H1 (cell line): Measurements from ENCODE around the gene RLBP1. TPM values are rescaled to one million over a fixed set of nuclear protein-coding genes. Genes with fewer than 3 reads are reported as not detected.

ENCODE experiments used
- CTCF ChIA-PET: fragments of 300-600 bp; sonication (Branson Sonifier 250); formaldehyde crosslinking; loops from one replicate; lab custom pipeline; 2021; ENCODE audit not compliant: partially characterized antibody; lab: Charles Lee
- POLR2A ChIA-PET: fragments of 300-600 bp; sonication (Branson Sonifier 250); formaldehyde crosslinking; loops from one replicate; lab custom pipeline; 2021; ENCODE audit warnings: inconsistent platforms; ENCODE audit not compliant: partially characterized antibody; lab: Charles Lee
- DNase-seq, 2 experiments: peaks; one replicate each; pipeline versions ENCODE4 v3.0.0 to v3.0.0-alpha.2; 2010 to 2022; ENCODE audit warnings: low spot score in 2 of 2, low read depth in 1 of 2, mixed read lengths in 1 of 2
- FAIRE-seq: peaks from 2 replicates; lab custom pipeline; 2011; peaks lifted over from hg19 to GRCh38; lab: Jason Lieb, UNC
- H2AFZ ChIP-seq: 2 replicates; pipeline ENCODE4 v1.8.1; 2012; ENCODE audit warnings: low read length, inconsistent platforms
- H2AK5ac ChIP-seq: 2 replicates; pipeline ENCODE4 v1.6.1; 2013; ENCODE audit warnings: low read depth, low read length
- H2BK120ac ChIP-seq: replicated peaks from 2 replicates; pipeline ENCODE3; 2013; ENCODE audit warnings: low read depth, low read length, inconsistent platforms
- H2BK12ac ChIP-seq: 2 replicates; pipeline ENCODE4 v1.6.1; 2013; ENCODE audit warnings: low read depth, low read length
- H2BK15ac ChIP-seq: 2 replicates; pipeline ENCODE4 v1.6.1; 2013; ENCODE audit warnings: low read length
- H2BK20ac ChIP-seq: 2 replicates; pipeline ENCODE4 v1.6.1; 2013; ENCODE audit warnings: low read length
- H2BK5ac ChIP-seq: 2 replicates; pipeline ENCODE4 v1.6.1; 2013; ENCODE audit warnings: low read depth, low read length
- H3K14ac ChIP-seq: 2 replicates; pipeline ENCODE4 v1.6.1; 2013; ENCODE audit warnings: inconsistent platforms; ENCODE audit not compliant: insufficient read length
- H3K18ac ChIP-seq: 2 replicates; pipeline ENCODE4 v1.6.1; 2013; ENCODE audit warnings: low read length; ENCODE audit errors: extremely low read depth
- H3K23ac ChIP-seq: 2 replicates; pipeline ENCODE4 v1.6.1; 2013; ENCODE audit warnings: inconsistent platforms; ENCODE audit not compliant: insufficient read length
- H3K23me2 ChIP-seq: 2 replicates; pipeline ENCODE4 v1.6.1; 2013; ENCODE audit warnings: low read depth, low read length
- H3K27ac ChIP-seq: 2 replicates; pipeline ENCODE4 v1.6.1; 2011; ENCODE audit warnings: low read depth, low read length, inconsistent platforms
- H3K27me3 ChIP-seq, 4 experiments: replicated peaks in 1 of 4; 1 replicate in 1 of 4; 2 replicates in 3 of 4; pipeline versions ENCODE4 v1.6.1 to v1.8.1; 2011 to 2013; ENCODE audit warnings: low read length in 3 of 4, mild to moderate bottlenecking in 3 of 4, inconsistent platforms in 2 of 4, mixed read lengths in 2 of 4, moderate library complexity in 1 of 4; ENCODE audit not compliant: control insufficient read depth in 3 of 4, insufficient read depth in 3 of 4; ENCODE audit errors: extremely low read depth in 1 of 4
- H3K36me3 ChIP-seq, 4 experiments: 2 replicates each; pipeline versions ENCODE4 v1.6.1 to v1.8.1; 2011 to 2013; ENCODE audit warnings: mild to moderate bottlenecking in 4 of 4, low read length in 3 of 4, moderate library complexity in 2 of 4, control low read depth in 1 of 4, inconsistent platforms in 1 of 4; ENCODE audit not compliant: insufficient read depth in 4 of 4, control insufficient read depth in 2 of 4
- H3K4ac ChIP-seq: replicated peaks from 2 replicates; pipeline ENCODE3; 2013; ENCODE audit warnings: low read length, low read depth, mixed read lengths, inconsistent platforms; ENCODE audit not compliant: insufficient read length
- H3K4me1 ChIP-seq, 4 experiments: replicated peaks in 1 of 4; 1 replicate in 1 of 4; 2 replicates in 3 of 4; pipeline versions ENCODE4 v1.6.1 to v1.8.1; 2011 to 2013; ENCODE audit warnings: low read length in 3 of 4, inconsistent platforms in 2 of 4, mixed read lengths in 1 of 4; ENCODE audit not compliant: insufficient read depth in 4 of 4, control insufficient read depth in 3 of 4
- H3K4me2 ChIP-seq, 2 experiments: 2 replicates each; pipeline versions ENCODE4 v1.6.1 to v1.8.1; 2011 to 2013; ENCODE audit warnings: low read depth in 2 of 2, low read length in 2 of 2, control low read depth in 1 of 2, inconsistent platforms in 1 of 2, mild to moderate bottlenecking in 1 of 2; ENCODE audit not compliant: insufficient read depth in 1 of 2
- H3K4me3 ChIP-seq, 4 experiments: fragments of 200-600, 300-600 bp in 1 of 4; sonication (generic), shearing (Covaris generic), sonication (Bioruptor Twin) in 1 of 4; 2 replicates each; pipeline versions ENCODE4 v1.5.1 to v1.8.1; 2011 to 2016; ENCODE audit warnings: low read length in 4 of 4, low read depth in 3 of 4, control low read depth in 2 of 4, inconsistent platforms in 2 of 4, mild to moderate bottlenecking in 2 of 4, mixed read lengths in 1 of 4, moderate library complexity in 1 of 4; ENCODE audit not compliant: insufficient read depth in 2 of 4; ENCODE audit errors: extremely low read depth in 1 of 4
- H3K56ac ChIP-seq: replicated peaks from 2 replicates; pipeline ENCODE3; 2013; ENCODE audit warnings: low read depth, mild to moderate bottlenecking, mixed read lengths, low read length, inconsistent platforms; ENCODE audit not compliant: insufficient read length
- H3K79me1 ChIP-seq: 2 replicates; pipeline ENCODE4 v1.6.1; 2013; ENCODE audit warnings: low read depth, low read length, control low read depth
- H3K79me2 ChIP-seq, 2 experiments: 2 replicates each; pipeline versions ENCODE4 v1.6.1 to v1.8.1; 2012 to 2013; ENCODE audit warnings: low read length in 2 of 2, mild to moderate bottlenecking in 2 of 2, inconsistent platforms in 1 of 2; ENCODE audit not compliant: insufficient read depth in 2 of 2, control insufficient read depth in 1 of 2
- H3K9ac ChIP-seq, 4 experiments: replicated peaks in 1 of 4; 1 replicate in 1 of 4; 2 replicates in 3 of 4; pipeline versions ENCODE4 v1.6.1 to v1.8.1; 2011 to 2013; ENCODE audit warnings: low read depth in 3 of 4, low read length in 3 of 4, control low read depth in 2 of 4, mild to moderate bottlenecking in 2 of 4, moderate library complexity in 2 of 4, inconsistent platforms in 1 of 4; ENCODE audit errors: extremely low read depth in 1 of 4
- H3K9me3 ChIP-seq, 2 experiments: 2 replicates each; pipeline versions ENCODE4 v1.6.1 to v1.8.1; 2012 to 2013; ENCODE audit warnings: mild to moderate bottlenecking in 2 of 2, moderate library complexity in 2 of 2, control low read depth in 1 of 2, inconsistent platforms in 1 of 2, low read depth in 1 of 2, low read length in 1 of 2, mixed read lengths in 1 of 2; ENCODE audit not compliant: insufficient read depth in 2 of 2
- H4K20me1 ChIP-seq, 2 experiments: replicated peaks in 1 of 2; 2 replicates each; pipeline versions ENCODE3 to v1.8.1; 2011 to 2013; ENCODE audit warnings: inconsistent platforms in 2 of 2, low read length in 2 of 2, mild to moderate bottlenecking in 1 of 2; ENCODE audit not compliant: insufficient read depth in 2 of 2, control insufficient read depth in 1 of 2
- H4K5ac ChIP-seq: 2 replicates; pipeline ENCODE4 v1.6.1; 2013; ENCODE audit warnings: low read length, low read depth, mixed read lengths, inconsistent platforms; ENCODE audit not compliant: insufficient read length
- H4K8ac ChIP-seq: 2 replicates; pipeline ENCODE4 v1.8.0; 2013; ENCODE audit warnings: mild to moderate bottlenecking, moderate library complexity, low read length, inconsistent platforms; ENCODE audit not compliant: insufficient read depth; ENCODE audit errors: extremely low read depth
- H4K91ac ChIP-seq: replicated peaks from 2 replicates; pipeline ENCODE3; 2013; ENCODE audit warnings: low read length, mixed read lengths, inconsistent platforms; ENCODE audit not compliant: insufficient read length
- CHD2 ChIP-seq: IDR thresholded peaks from 2 replicates; pipeline ENCODE4 v1.6.1; 2012; ENCODE audit warnings: low read length, improper control_type of control experiment
- FOSL1 ChIP-seq: IDR thresholded peaks from 2 replicates; pipeline ENCODE4 v1.6.1; 2011; ENCODE audit warnings: mild to moderate bottlenecking, low read depth, low read length, moderate library complexity; ENCODE audit not compliant: insufficient read depth
- GABPA ChIP-seq: IDR thresholded peaks from 2 replicates; pipeline ENCODE4 v1.6.1; 2011; ENCODE audit warnings: mild to moderate bottlenecking, low read length, moderate library complexity, borderline replicate concordance; ENCODE audit not compliant: insufficient read depth
- KDM4A ChIP-seq: IDR thresholded peaks from one replicate; pipeline ENCODE4 v1.7.1; 2012; ENCODE audit warnings: low read depth, mild to moderate bottlenecking, moderate library complexity, low read length, inconsistent platforms; ENCODE audit not compliant: severe bottlenecking
- WGBS, 2 experiments: shearing (Covaris generic) in 1 of 2; methylation state at CpG; one replicate each; pipeline versions ENCODE4 v1.1.6 to v1.1.7; 2013 to 2015; ENCODE audit warnings: low lambda C conversion rate in 2 of 2, mixed read lengths in 2 of 2, inconsistent platforms in 1 of 2, low coverage in 1 of 2, missing lambda C conversion rate in 1 of 2; ENCODE audit not compliant: insufficient replicate concordance in 2 of 2, insufficient coverage in 1 of 2, insufficient read length in 1 of 2; ENCODE audit errors: extremely low coverage in 1 of 2, missing lambda C conversion rate in 1 of 2; 5-methylcytosine and 5-hydroxymethylcytosine counted together
- polyA plus RNA-seq, 7 experiments: library from polyadenylated mRNA; depleted of rRNA in 3 of 7; stranded (reverse) in 5 of 7; unstranded in 2 of 7; fragments of >200 nt in 5 of 7; fragments of 200-250 nt in 2 of 7; gene quantifications; 1 replicate in 5 of 7; 2 replicates in 1 of 7; 4 replicates in 1 of 7; pipeline versions ENCODE4 v1.2.1 to v1.2.3, GENCODE V29; 2011 to 2013; ENCODE audit warnings: missing spikeins in 2 of 7, mixed read lengths in 2 of 7
- total RNA-seq: library from RNA; stranded (reverse); fragmentation: NEBNext Ultra II Directional; extraction: Animal tissue kit (Norgen Biotek cat#: 25700); gene quantifications from 2 replicates; pipeline ENCODE4 v1.2.1, GENCODE V29; 2021
- TF ChIP-seq, protein P1 (sequence below): IDR thresholded peaks from 2 replicates; pipeline ENCODE4 v1.6.1; 2012; ENCODE audit warnings: low read length, inconsistent platforms

RLBP1 gene
- total and polyA plus RNA-seq, 2 of the 8 experiments (the other 6 are each of a cell fraction or from before 2014, with no cell fraction given): 0.05 TPM; not detected in 1

DNA sequence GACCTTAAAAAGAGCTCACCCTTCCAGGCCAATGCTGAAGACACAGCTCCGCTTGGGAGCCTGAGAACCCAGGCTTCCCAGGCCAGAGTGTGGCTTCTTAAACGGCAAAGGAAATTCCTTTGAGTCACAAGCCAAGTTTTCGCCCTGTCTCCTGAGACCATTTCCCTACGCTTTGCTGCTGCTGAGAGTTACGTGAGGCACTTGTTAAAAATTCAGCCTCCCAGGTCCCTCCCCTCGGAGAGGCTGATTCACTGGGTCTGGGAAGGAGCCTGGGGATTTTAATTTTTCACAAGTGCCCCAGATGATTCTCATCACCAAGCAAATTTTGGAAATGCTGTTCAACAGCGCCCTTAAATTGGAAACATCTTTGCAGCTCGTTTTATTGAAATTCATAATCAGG, 25.5 kb downstream of the RLBP1 start:
- no peak overlapping the region for H3K4ac ChIP-seq
- H3K14ac ChIP-seq: no peak overlapping the region
- H3K9me3 ChIP-seq: no peaks in the 10 kb centered on the region
- CTCF ChIA-PET: interaction anchor here (0.6 to 4.2 kb wide), 10 partner anchors 11 to 577 kb away, joined by 3 to 21 read pairs (median 4); no protein-coding TSS in a partner anchor
- H2AK5ac ChIP-seq: no peak overlapping the region
- H3K79me1 ChIP-seq: no peaks in the 10 kb centered on the region
- no peaks in the 10 kb centered on the region for H3K23me2 ChIP-seq
- no peak overlapping the region for H2BK12ac ChIP-seq
- POLR2A ChIA-PET: no interaction called here
- no peak overlapping the region for H4K8ac ChIP-seq
- H2BK5ac ChIP-seq: no peak overlapping the region
- TF ChIP-seq KDM4A (no peak), FOSL1 (no peak), CHD2 (no peak), GABPA (no peak)
- TF ChIP-seq, protein P1, sequence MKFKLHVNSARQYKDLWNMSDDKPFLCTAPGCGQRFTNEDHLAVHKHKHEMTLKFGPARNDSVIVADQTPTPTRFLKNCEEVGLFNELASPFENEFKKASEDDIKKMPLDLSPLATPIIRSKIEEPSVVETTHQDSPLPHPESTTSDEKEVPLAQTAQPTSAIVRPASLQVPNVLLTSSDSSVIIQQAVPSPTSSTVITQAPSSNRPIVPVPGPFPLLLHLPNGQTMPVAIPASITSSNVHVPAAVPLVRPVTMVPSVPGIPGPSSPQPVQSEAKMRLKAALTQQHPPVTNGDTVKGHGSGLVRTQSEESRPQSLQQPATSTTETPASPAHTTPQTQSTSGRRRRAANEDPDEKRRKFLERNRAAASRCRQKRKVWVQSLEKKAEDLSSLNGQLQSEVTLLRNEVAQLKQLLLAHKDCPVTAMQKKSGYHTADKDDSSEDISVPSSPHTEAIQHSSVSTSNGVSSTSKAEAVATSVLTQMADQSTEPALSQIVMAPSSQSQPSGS: no peak
- no peaks in the 10 kb centered on the region for H3K27me3 ChIP-seq
- H2BK20ac ChIP-seq: no peak overlapping the region
- H3K23ac ChIP-seq: no peak overlapping the region
- H3K56ac ChIP-seq: no peak overlapping the region
- H2AFZ ChIP-seq: no peak overlapping the region
- no peak overlapping the region for H2BK120ac ChIP-seq
- H3K9ac ChIP-seq: no peak overlapping the region
- FAIRE-seq (no peak), DNase-seq (no peak)
- peaks cover 0 to 2% of the 10 kb centered on the region in 2 experiments for H4K20me1 ChIP-seq
- H3K36me3 ChIP-seq: peaks cover 0 to 4% (median 2%) of the 10 kb centered on the region in 4 experiments; a peak in 2 of 8 replicates
- no peak overlapping the region for H3K4me2 ChIP-seq
- no peaks in the 10 kb centered on the region for H3K79me2 ChIP-seq
- H2BK15ac ChIP-seq: no peak overlapping the region
- H3K27ac ChIP-seq: no peak overlapping the region
- H4K5ac ChIP-seq: no peak overlapping the region
- no peak overlapping the region for H3K18ac ChIP-seq
- H3K4me3 ChIP-seq: no peak overlapping the region
- 89% methylated on average over 8 of the region's 8 CpGs; no CpG with 5 or more reads in 1 of the 2 experiments for WGBS, 2 experiments
- H4K91ac ChIP-seq: no peak overlapping the region
- peaks cover 8 to 34% (median 15%) of the 10 kb centered on the region in 4 experiments for H3K4me1 ChIP-seq
